ENCODE measurements around the gene SNRK.

GRCh38 chr3:43370293-43370980 lies 84.1 kb downstream of the SNRK start:
- TF ChIP-seq CTCF (IDR thresholded peaks at IDR 0.05 in 2 of 3, conservative IDR thresholded peaks at IDR 0.05 in 1 of 3; ENCODE audit: borderline replicate concordance in 1 of 3, insufficient read depth in 1 of 3, low read depth in 2 of 3, low read length in 2 of 3) (no peak), POLR2A (IDR thresholded peaks at IDR 0.05; ENCODE audit: borderline replicate concordance, extremely low read depth, insufficient read depth, insufficient read length) (no peak), EZH2 (IDR thresholded peaks at IDR 0.05) (no peak), YY1 (IDR thresholded peaks at IDR 0.05; ENCODE audit: extremely low read depth, insufficient replicate concordance, low read depth, low read length) (no peak), TCF7L2 (IDR thresholded peaks at IDR 0.05; ENCODE audit: borderline replicate concordance, extremely low read depth, insufficient read depth, insufficient read length) (no peak), MAX (IDR thresholded peaks at IDR 0.05) (no peak), REST (IDR thresholded peaks at IDR 0.05; ENCODE audit: low read depth) (no peak), POLR2AphosphoS5 (IDR thresholded peaks at IDR 0.05; ENCODE audit: low read depth, low read length) (no peak), ATF3 (IDR thresholded peaks at IDR 0.05) (no peak), FOSL1 (IDR thresholded peaks at IDR 0.05; ENCODE audit: low read depth) (no peak)

Measured in HCT116 (cell line).